RWPE2 (cell line): ENCODE results near the gene CTBS.

Source experiments
- ATAC-seq: fragments of 200-7000 bp; cut with Tn5 transposase; 3 replicates; pipeline ENCODE4 v1.9.1; 2021; ENCODE audit warnings: low read depth
- DNase-seq: peaks from one replicate; pipeline ENCODE4 v3.0.0-alpha.2; 2020; ENCODE audit warnings: low spot score
- H3K27ac ChIP-seq: fragments of 450-650 bp; 2 replicates; pipeline ENCODE4 v1.5.1; 2017; ENCODE audit warnings: mild to moderate bottlenecking; ENCODE audit not compliant: poor library complexity, severe bottlenecking
- H3K27me3 ChIP-seq: fragments of 250-450 bp; sonication (Bioruptor Pico); 2 replicates; pipeline ENCODE4 v1.5.1; 2021; ENCODE audit warnings: mild to moderate bottlenecking, moderate library complexity; ENCODE audit not compliant: insufficient read depth, poor library complexity, severe bottlenecking
- H3K36me3 ChIP-seq: fragments of 250-450 bp; sonication (Bioruptor Pico); 2 replicates; pipeline ENCODE4 v1.5.1; 2020; ENCODE audit warnings: low read depth, mild to moderate bottlenecking, moderate library complexity
- H3K4me1 ChIP-seq: fragments of 250-450 bp; sonication (Bioruptor Pico); 2 replicates; pipeline ENCODE4 v1.5.1; 2021; ENCODE audit warnings: mild to moderate bottlenecking, moderate library complexity; ENCODE audit not compliant: insufficient read depth, poor library complexity, severe bottlenecking
- H3K4me3 ChIP-seq: fragments of 250-450 bp; sonication (Bioruptor Pico); 2 replicates; pipeline ENCODE4 v1.5.1; 2021; ENCODE audit warnings: mild to moderate bottlenecking, moderate library complexity; ENCODE audit not compliant: severe bottlenecking
- H3K9me3 ChIP-seq: fragments of 250-450 bp; sonication (Bioruptor Pico); 2 replicates; pipeline ENCODE4 v1.5.1; 2021; ENCODE audit warnings: mild to moderate bottlenecking, moderate library complexity; ENCODE audit not compliant: severe bottlenecking
- CTCF ChIP-seq: fragments of 450-650 bp; IDR thresholded peaks from one replicate; pipeline ENCODE4 v1.5.1; 2017; ENCODE audit warnings: mild to moderate bottlenecking, moderate library complexity; ENCODE audit not compliant: poor library complexity, severe bottlenecking

CTBS gene

GRCh38 chr1:84505493-84506001 lies 68.7 kb downstream of the CTBS start:
- ATAC-seq (peak; percentile 55), DNase-seq (no peak)
- H3K27me3 ChIP-seq = no peaks in the 10 kb centered on the region
- peak overlapping the region; percentile 78 for H3K27ac ChIP-seq
- TF ChIP-seq CTCF = no peak
- H3K36me3 ChIP-seq = peaks cover 18% of the 10 kb centered on the region
- peak overlapping the region; percentile 58 for H3K4me3 ChIP-seq
- peaks cover 9% of the 10 kb centered on the region for H3K4me1 ChIP-seq
- H3K9me3 ChIP-seq = no peaks in the 10 kb centered on the region

GRCh38 chr1:84504580-84505492 lies 69.4 kb downstream of the CTBS start:
- DNase-seq (no peak), ATAC-seq (peak; percentile 3; the same call in 2 of the 3 replicates)
- H3K9me3 ChIP-seq = no peaks in the 10 kb centered on the region
- H3K36me3 ChIP-seq = peaks cover 25% of the 10 kb centered on the region
- H3K27ac ChIP-seq = peak overlapping the region; percentile 78
- no peak for TF ChIP-seq CTCF
- H3K4me1 ChIP-seq = peaks cover 9% of the 10 kb centered on the region
- H3K27me3 ChIP-seq = no peaks in the 10 kb centered on the region
- H3K4me3 ChIP-seq = peak overlapping the region; percentile 58

GRCh38 chr1:84502927-84503326 lies 71.3 kb downstream of the CTBS start:
- Histone ChIP-seq H3K4me1 (peaks cover 9% of the 10 kb centered on the region), H3K36me3 (peaks cover 44% of the 10 kb centered on the region), H3K9me3 (no peaks in the 10 kb centered on the region), H3K4me3 (no peak overlapping the region), H3K27me3 (no peaks in the 10 kb centered on the region), H3K27ac (no peak overlapping the region)
- DNase-seq (no peak), ATAC-seq (no peak)
- no peak for TF ChIP-seq CTCF
